GM21390 (cell line): ENCODE measurements around the gene DAPK2.

Experiments used
- ATAC-seq: cut with Tn5 transposase; IDR thresholded peaks from one replicate; pipeline ENCODE4 v1.9.1; 2021; ENCODE audit not compliant: unreplicated experiment

Gene DAPK2

DNA sequence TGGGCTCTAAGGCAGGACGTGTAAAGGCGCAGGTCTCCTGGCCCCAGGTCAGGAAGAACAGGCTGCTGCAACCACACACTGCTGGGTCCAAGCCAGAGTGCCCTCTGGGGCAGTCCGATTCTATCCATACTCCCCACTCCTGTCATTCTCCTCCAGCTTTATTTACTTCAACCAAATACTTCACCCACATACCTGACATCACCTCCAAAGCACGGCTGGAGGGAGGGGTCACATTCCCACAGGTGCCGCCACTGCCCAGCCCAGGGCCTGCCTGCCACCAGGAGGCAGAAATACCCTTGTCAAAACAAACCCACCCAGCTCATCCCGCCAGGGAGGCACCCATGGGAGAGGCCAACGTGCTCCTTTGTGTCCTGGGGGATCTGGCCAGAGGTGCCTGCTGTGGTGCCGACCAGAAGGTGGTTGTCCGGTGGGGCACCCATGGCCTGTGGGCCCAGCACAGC, 100.4 kb downstream of the DAPK2 start:
- no peak for ATAC-seq

DNA sequence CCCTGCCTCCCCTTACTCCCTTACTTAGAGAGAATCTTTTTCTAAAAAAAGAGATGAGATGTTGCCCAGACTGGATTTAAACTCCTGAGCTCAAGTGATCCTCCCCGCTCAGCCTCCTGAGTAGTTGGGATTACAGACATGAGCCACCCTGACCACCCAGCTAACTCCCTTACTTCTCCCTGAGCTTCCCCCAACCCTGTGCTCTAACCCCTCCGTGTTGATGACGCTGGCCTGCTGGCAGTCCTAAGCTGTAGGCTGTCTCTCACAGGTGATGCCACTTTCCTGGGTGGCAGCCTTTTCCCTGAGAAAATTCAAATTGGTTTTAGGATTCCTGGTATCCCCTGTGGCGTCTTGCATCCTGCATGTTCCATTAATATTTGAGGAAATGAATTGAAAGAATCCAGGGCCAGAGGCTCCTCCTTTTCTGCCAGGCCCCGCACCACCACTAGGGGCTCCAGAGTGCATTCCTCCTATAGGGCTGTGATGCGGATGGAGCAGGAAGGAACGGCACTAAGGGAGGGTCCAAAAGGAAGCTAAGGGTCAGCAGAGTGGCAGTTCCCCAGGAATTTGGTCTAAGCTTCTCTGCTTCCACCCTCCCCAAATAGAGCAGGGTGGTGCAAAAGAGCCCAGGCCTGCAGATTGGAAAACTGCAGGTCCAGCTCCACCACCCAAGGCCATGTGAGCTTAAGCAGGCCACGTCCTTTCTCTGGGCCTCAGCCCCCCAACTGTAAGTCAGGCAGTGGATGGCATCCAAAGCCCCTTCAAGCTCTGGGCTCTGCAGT, 101.1 kb downstream of the DAPK2 start:
- peak; percentile 54 for ATAC-seq

DNA sequence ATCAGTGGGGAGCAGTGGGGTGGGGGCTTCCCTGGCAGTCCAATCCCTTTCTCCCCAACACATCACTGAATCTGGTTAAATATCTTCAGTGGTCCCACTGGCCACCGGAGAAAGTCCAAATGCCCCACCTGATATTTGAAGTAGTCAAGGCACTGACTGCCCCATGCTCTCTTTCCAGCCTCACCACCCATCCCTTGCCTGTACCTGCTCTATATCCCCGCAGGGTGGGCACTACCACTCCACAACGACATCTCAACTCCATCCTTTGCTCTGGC, 101.7 kb downstream of the DAPK2 start:
- no peak for ATAC-seq

DNA sequence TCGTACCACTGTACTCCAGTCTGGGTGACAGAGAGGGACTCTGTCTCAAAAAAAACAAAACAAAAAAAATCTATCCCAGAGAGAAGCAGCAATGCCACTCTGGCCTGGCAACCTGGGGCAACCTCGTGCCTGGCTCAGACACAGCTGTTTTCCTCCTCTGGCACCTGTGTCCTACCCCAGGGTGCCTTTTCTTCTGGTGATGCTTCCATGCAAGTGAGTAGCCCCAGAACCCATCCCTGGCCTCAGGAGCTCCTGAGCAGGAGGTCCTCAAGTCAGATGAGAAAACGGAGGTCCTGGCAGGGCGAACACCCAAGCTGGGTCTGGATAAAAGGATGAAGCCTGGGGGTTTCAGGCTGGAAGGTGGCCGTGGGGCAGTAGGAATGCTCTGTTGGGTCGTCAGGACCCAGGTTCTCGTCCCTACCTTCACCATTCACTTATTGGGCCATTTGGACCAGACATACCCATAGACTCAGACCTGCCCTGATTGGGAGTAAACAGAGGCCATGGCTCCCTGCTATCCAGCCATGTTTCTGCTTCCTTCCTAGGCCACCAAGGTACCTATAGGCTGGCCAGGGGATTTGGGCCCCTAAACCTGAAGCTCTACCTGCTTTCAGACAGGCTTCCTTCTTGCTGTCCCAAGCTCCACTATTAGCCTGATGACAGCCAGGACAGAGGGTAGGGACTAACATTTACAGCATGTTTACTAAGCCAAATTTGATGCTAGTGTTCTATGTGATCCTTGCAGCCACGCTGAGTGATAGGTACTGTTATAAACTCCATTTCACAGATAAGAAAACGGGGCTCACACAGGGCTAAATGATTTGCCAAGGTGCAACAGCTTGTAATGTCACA, 102.2 kb downstream of the DAPK2 start:
- ATAC-seq, result no peak

DNA sequence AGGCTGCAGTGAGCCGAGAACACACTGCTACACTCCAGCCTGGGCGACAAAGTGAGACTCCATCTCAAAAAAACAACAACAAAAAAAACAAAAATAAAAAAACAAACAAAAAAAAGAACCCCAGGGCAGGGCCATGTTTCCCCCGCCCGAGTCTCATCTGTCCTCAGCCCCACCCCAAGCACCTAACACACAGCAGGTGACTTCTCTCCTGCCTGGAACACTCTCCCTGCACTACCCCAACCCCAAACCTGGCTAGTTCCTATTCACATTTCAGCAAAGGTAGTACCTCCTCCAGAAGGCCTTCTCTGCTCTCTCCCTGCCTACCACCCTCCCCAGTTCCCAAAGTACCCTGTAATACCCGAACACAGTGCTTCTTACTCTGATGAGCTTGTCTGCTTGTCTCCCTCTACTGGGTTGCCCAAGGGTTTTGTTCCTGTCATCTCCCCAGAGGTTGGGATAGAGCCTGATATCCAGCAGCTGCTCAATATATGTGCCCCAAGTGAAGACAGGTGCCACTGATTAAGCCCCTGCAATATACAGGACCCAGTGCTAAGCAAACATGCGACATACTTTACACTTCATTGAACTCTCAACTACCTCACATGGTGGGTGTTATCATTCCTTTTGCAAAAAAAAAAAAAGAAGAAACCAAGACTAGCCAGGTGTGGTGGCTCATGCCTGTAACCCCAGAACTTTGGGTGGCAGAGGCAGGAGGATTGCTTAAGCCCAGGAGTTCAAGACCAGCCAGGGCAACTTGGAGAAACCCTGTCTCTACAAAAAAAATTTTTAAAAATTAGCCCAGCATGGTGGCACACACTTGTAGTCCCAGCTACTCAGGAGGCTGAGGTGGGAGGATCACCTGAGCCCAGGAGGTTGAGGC, 103.6 kb downstream of the DAPK2 start:
- no peak for ATAC-seq

DNA sequence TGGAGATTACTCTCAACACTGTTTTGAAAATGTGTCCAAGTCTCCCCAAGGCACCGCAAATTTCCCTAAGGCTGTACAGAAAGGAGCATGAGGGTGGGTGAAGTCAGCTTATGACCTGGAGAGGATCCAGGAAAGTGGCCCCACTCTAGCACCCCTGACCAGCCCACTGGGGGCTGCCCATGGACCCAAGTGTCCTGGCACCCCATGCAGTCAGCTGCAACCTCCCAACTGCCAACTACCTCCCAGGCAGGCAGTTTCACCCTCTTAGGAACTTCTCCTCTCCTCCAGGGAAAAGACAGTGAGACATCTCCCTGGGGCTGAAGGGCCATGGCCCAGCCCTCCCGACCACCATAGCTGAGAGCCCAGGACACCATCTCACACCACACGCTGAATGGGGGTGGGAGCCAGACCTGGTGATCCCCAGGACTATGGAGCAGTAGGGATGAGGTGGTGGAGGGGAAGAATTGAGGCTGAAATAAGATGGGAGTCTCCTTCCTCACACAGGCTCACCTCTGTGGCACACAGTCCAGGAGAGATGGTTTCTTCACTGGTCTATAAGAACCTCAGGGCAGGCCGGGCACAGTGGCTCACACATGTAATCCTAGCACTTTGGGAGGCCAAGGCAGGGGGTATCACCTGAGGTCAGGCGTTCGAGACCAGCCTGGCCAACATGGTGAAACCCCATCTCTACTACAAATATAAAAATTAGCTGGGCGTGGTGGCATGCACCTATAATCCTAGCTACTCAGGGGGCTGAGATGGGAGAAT, 104.4 kb downstream of the DAPK2 start:
- ATAC-seq, result no peak

DNA sequence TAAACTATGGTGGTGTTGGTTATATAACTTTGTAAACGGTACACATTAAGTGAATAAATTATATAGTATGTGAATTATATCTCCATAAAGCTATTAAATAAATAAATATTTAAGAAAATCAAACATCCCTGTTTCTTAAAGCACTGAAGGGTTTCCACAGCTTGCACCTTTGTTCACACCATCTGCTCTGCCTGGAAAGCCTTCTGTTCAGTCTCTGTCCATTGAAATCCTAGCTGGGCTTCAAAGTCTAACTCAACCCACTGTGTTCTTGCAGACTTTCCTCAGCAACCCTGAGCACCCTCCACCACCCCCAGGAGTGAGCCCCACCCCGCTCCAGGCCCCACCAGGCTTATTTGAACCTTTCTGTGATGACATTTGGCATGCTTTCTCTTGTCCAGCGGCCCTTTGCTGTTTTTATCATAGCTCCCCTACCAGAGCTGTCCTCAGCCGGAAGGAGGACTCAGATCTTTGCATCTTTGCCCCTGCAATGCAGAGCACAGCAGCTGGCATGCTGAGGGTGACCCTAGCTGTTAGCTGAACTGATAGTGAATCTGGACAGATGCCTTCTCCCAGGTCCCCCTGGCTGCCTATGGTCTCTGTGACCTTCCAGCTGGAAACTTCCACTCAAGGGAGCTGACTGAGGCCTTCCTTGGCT, 105.2 kb downstream of the DAPK2 start:
- ATAC-seq, result no peak

DNA sequence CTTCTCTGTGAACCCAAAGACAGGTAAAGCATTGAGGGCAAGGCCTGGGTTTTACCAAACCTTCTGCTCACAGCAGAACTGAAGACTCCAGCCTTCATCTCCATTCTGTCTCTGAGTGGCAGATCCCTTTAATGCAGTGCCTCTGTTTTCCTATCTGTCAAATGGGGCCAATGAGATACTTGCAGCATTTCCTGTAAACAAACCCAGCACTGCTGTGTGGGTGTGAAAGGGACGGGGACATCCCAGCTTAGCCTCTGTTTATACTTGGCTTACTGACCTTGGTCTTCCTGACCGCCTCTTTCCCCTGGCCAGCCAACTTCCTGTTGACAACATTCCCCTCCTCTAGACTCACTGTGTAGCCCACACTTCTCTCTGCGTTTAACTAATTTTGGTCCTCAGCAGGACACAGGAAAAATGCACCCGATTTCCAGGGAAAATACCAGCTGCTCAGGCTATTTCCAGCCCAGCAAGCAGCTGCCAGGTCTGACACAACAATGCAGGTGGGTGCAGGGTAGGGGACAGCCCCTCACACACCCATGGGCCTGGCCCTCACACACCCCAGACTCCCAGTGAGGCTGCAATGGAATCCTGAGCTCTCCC, 106.7 kb downstream of the DAPK2 start:
- ATAC-seq, result no peak

DNA sequence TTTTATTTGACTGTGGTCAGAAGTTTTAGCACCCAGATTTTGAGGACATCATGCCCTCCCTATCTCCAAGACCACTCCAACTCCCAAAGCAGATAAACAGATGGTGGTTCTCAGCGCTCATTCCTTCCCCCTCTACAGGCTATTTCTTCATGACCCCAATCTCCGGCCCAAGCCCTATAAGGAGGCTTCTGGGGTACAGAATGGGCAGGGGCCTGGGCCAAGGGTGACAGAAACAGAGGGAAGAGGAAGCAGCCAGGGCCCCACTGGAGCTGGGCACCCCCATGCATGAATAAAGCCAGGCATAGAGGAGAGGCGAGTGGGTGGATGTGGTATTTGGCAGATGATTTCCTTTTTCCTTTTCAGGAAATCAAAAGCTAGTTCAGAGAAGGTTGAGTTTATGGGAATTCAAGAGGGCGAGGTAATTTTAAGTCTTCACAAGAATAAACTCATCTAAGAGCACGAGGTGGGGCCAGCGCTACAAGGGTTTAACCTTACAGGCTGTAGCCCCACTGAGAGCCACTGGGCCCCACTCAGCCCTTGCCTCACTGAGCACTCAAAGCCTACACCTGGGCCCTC, 107.7 kb downstream of the DAPK2 start:
- ATAC-seq, result no peak

DNA sequence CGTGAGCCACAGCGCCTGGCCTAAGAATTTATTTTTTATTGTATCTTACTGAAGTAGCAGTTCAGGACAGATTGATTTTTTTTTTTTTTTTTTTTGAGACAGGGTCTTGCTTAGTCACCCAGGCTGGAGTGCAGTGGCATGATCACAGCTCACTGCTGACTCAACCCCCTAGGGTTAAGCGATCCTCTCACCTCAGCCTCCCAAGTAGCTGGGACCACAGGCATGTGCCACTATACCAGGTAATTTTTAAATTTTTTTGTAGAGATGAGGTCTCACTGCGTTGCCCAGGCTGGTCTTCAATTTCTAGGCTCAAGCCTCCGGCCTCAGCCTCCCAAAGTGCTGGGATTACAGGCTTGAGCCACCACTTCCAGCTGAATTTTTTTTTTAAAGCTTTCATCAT, 112.8 kb downstream of the DAPK2 start:
- no peak for ATAC-seq

DNA sequence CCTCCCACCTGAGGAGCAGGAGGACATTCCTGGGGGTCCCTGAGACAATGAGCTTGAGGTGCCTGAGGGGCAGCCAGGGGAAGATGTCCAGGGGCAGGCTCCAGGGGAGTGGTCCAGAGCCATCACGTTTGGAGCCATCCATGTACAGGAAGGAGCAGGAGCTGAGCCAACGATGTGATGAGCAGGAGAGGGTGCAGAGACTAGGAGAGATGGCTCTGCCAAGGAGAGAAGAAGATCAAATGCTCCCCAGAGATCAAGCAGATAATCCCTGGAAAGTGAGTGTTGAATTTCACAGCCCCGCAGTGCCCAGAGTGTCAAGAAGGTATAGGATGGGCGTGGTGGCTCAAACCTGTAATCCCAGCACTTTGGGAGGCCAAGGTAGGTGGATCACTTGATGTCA, 114.7 kb downstream of the DAPK2 start:
- no peak for ATAC-seq

DNA sequence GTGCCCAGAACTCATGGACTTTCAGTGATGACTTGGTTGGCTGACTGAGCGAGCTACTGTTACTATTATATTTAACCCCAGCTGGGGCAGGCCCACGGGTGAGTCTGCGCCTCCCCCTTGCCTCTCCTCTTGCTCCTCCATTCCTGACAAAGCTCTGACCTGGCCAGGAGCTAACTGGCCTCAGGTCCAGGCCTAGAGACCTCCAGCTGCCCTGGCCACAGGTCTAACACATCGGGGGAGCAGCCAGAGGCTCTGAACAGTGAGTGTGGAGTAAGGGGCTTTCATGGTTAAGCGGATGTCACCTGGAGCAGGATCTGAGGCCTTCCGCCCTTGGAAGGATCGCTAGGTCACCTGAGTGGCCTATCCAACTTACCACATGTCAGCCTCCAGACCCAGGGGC, 116.3 kb downstream of the DAPK2 start:
- no peak for ATAC-seq

DNA sequence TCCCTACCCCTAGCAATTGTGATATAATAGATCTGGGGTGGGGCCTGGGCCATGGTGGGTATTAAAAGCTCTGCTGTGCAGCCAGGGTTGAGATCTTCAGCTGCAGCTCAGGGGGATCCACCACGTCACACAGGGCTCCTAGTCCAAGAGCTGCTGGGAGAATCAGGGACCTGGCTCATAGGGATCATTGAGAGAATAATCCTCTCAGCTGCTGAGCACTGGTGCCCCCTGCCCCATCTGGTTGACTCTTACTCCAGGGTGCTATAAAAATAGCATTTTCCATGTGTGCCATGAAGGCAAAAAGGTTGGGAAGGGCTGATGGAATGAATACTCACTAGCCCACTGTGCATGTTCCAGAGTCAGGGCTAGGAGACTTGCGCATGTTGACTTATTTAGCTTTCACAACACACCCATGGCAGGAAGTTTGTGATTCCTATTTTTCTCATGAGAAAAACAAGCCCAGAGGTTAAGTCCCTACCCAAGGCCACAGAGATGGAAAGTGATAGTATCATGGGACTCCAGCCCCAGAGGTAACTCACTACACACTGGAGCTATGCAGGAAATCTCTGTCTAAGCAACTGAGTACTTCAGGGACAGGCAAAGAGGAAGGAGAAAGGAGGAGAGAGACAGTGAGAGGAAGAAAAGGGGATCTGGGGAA, 118.0 kb downstream of the DAPK2 start:
- ATAC-seq, result no peak

DNA sequence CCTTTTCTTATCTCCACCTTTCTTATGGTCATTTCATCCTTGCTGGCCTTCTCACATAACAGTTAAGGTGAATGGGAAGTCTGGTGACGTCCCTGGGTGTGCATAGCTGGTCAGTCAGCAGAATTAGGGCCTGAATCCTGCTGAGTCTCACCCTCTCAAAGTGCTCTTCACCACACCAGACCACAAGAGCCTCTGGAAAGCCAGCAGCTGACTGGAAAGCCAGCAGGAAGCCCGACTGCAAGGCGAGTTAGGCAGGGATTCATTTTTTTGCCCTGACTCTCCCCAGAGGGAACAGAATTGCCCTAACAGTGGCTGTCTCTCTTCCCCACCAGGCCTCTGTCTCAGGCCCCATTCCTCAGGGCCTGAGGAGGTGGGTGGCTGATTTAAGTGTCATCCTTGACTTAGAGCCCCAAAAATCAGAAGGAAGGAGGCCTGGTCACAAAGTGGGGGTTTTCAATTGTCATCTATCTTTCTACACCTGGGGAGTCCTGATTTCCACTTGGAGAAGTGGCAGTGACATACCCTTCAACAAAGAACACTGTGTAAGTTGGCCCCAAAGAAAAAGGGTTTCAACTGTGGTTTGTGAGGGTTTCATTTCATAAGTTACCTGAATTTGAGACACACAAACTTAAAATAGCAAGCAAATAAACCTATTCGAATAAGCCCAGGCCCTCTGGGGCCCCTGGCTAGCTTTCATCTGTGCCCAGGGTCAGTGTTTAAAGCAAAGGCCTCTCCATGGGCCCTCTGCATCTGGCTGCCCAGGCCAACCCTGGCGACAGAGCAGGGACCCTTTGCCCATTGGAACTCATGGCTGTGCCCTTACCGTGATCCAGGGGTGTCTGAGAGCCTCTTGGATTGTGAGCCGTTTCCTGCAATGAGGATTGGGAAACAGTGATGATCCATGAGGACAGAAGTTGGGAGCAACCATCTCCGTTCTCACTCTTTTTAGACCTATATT, 122.0 kb downstream of the DAPK2 start:
- ATAC-seq, result no peak

DNA sequence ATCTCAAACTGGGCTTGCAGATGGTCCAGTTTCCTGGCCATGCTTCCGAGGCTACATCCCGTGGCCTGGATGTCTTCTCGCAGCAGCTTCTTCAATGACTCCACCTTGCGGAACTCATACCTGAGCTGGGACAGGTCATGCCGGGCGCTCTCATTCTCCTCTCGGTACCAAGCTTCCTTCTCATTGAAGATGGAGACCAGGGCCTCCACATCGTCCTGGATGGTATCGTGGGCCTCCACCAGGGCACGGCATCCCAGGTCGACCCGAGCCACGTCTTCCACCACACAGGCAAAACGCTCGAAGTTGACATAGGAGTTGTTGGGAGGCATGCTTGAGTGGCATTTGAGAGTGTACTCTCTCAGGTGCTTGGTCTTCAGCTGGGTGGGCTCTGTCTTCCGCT, 123.4 kb downstream of the DAPK2 start:
- no peak for ATAC-seq

DNA sequence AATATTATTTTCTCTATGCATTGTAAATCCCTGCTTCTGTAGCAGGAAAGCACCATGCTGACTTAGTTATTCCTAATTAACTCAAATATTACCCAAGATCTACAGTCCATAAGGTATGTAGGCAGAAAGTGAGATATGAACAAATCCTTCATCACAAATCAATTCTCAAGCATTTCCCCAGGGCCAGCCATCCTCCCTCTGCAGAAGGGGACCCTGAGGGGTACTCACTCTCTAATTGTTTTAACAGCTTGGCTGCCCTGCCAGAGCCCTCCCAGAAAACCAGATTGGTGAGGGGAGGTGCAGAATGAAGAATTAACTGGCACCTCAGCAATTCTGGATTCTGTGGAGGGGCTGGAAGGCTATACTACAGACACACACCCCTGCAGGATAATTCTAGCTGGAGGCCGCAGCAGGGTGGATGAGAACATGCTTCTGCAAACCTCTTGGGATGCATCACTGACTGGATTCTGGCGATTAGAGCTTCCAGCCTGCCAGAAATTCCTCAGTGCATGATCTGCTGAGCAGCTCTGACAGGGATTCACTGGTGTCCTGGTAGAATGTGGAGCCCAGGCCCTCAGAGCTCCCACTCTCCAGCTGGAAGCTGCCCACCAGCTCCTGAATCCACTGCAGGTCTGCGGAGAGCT, 123.9 kb downstream of the DAPK2 start:
- ATAC-seq, result no peak

DNA sequence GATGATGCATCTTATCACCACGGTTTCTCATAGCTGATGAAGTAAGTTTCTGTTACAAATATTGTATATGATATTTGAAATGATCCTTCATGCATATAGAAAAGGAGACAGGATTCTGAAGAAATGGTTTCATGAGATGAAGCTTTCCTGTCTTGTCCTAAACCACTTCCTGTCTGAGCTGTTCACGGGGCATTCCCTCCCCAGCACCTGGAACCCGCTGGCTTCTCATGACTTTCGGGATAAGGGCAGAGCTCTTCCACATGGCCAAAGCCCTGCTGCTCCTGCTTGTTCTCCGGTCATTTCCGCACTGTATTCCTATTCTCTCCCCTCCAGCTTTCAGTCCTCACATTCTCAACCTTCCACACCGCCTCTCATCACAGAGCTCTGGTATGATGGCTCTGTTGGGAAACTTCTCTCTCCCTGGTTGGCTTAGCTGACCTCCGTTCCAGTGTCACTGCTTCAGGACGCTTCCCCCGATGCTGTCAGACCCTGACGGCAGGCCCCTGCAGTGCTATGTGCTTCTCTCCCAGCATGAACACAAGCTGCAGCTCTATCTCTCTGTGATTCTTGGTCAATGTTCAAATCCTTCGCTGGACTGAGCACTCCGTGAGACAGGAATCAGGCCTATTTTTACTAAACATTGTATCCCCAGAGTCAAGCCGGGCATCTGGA, 125.6 kb downstream of the DAPK2 start:
- ATAC-seq, result no peak
